RWPE2 (cell line): ENCODE data around the gene UNC79.

Source experiments
- ATAC-seq: fragments of 200-7000 bp; cut with Tn5 transposase; 3 replicates; pipeline ENCODE4 v1.9.1; 2021; ENCODE audit warnings: low read depth
- DNase-seq: peaks from one replicate; pipeline ENCODE4 v3.0.0-alpha.2; 2020; ENCODE audit warnings: low spot score
- H3K27ac ChIP-seq: fragments of 450-650 bp; 2 replicates; pipeline ENCODE4 v1.5.1; 2017; ENCODE audit warnings: mild to moderate bottlenecking; ENCODE audit not compliant: poor library complexity, severe bottlenecking
- H3K27me3 ChIP-seq: fragments of 250-450 bp; sonication (Bioruptor Pico); 2 replicates; pipeline ENCODE4 v1.5.1; 2021; ENCODE audit warnings: mild to moderate bottlenecking, moderate library complexity; ENCODE audit not compliant: insufficient read depth, poor library complexity, severe bottlenecking
- H3K36me3 ChIP-seq: fragments of 250-450 bp; sonication (Bioruptor Pico); 2 replicates; pipeline ENCODE4 v1.5.1; 2020; ENCODE audit warnings: low read depth, mild to moderate bottlenecking, moderate library complexity
- H3K4me1 ChIP-seq: fragments of 250-450 bp; sonication (Bioruptor Pico); 2 replicates; pipeline ENCODE4 v1.5.1; 2021; ENCODE audit warnings: mild to moderate bottlenecking, moderate library complexity; ENCODE audit not compliant: insufficient read depth, poor library complexity, severe bottlenecking
- H3K4me3 ChIP-seq: fragments of 250-450 bp; sonication (Bioruptor Pico); 2 replicates; pipeline ENCODE4 v1.5.1; 2021; ENCODE audit warnings: mild to moderate bottlenecking, moderate library complexity; ENCODE audit not compliant: severe bottlenecking
- H3K9me3 ChIP-seq: fragments of 250-450 bp; sonication (Bioruptor Pico); 2 replicates; pipeline ENCODE4 v1.5.1; 2021; ENCODE audit warnings: mild to moderate bottlenecking, moderate library complexity; ENCODE audit not compliant: severe bottlenecking
- TF ChIP-seq, protein P1 (sequence below): fragments of 450-650 bp; IDR thresholded peaks from one replicate; pipeline ENCODE4 v1.5.1; 2017; ENCODE audit warnings: mild to moderate bottlenecking, moderate library complexity; ENCODE audit not compliant: poor library complexity, severe bottlenecking

Gene UNC79

DNA sequence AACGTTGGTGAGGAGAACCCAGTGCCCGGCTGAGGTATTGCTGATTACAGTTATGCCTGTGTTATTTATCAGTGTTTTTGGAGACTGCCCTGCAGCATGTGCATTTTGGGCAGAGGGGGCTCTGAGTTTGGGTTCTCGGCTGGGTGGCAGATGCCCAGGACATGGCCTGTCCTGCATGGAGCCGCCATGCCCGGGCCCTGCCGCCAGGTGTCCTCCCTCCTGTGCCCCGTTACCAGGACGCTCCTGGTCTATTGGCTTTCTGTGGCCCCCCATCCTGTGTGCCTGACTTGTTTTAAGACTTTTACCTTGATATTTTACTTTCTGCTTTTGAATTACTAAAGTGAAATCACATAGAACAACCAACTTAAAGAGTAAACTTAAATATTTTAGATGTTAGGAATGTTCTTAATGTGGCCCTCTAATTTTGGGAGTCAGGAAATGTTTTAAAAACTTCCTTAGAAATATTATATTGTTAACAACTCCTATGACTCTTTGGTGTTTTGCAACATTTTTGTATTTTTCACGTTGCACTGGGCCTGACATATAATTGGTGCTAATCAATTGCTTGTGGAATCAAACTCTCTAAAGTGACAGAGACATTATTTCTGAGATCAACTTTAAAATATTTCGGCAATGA, 305.8 kb downstream of the UNC79 start:
- Histone ChIP-seq H3K27ac (no peak overlapping the region), H3K27me3 (no peaks in the 10 kb centered on the region), H3K4me1 (no peaks in the 10 kb centered on the region), H3K4me3 (no peak overlapping the region), H3K9me3 (no peaks in the 10 kb centered on the region), H3K36me3 (no peaks in the 10 kb centered on the region)
- no peak for ATAC-seq
- TF ChIP-seq, protein P1, sequence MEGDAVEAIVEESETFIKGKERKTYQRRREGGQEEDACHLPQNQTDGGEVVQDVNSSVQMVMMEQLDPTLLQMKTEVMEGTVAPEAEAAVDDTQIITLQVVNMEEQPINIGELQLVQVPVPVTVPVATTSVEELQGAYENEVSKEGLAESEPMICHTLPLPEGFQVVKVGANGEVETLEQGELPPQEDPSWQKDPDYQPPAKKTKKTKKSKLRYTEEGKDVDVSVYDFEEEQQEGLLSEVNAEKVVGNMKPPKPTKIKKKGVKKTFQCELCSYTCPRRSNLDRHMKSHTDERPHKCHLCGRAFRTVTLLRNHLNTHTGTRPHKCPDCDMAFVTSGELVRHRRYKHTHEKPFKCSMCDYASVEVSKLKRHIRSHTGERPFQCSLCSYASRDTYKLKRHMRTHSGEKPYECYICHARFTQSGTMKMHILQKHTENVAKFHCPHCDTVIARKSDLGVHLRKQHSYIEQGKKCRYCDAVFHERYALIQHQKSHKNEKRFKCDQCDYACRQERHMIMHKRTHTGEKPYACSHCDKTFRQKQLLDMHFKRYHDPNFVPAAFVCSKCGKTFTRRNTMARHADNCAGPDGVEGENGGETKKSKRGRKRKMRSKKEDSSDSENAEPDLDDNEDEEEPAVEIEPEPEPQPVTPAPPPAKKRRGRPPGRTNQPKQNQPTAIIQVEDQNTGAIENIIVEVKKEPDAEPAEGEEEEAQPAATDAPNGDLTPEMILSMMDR = no peak
- DNase-seq = no peak

DNA sequence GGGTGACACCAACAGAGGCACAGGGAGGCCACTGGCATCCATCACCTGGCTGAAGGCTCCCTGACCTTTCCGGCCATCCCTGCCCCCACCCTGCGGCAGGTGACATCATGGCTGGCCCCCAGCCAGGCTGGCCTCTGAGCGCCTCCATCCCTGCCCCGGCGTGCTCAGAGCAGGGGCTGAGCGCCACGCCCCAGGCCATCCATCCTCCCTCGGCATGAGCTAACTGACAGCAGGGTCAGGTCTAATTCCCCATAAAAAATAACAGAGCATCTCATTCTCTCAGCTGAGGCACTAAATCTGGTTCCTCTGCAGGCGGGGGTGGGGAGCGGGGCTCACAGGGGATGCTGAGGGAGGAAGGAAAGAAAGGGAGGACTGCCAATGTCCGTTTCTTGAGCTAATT, 306.9 kb downstream of the UNC79 start:
- no peaks in the 10 kb centered on the region for H3K4me1 ChIP-seq
- H3K4me3 ChIP-seq = no peak overlapping the region
- no peak overlapping the region for H3K27ac ChIP-seq
- no peaks in the 10 kb centered on the region for H3K9me3 ChIP-seq
- H3K36me3 ChIP-seq = no peaks in the 10 kb centered on the region
- H3K27me3 ChIP-seq = no peaks in the 10 kb centered on the region
- DNase-seq (no peak), ATAC-seq (no peak)
- TF ChIP-seq, protein P1 = no peak

DNA sequence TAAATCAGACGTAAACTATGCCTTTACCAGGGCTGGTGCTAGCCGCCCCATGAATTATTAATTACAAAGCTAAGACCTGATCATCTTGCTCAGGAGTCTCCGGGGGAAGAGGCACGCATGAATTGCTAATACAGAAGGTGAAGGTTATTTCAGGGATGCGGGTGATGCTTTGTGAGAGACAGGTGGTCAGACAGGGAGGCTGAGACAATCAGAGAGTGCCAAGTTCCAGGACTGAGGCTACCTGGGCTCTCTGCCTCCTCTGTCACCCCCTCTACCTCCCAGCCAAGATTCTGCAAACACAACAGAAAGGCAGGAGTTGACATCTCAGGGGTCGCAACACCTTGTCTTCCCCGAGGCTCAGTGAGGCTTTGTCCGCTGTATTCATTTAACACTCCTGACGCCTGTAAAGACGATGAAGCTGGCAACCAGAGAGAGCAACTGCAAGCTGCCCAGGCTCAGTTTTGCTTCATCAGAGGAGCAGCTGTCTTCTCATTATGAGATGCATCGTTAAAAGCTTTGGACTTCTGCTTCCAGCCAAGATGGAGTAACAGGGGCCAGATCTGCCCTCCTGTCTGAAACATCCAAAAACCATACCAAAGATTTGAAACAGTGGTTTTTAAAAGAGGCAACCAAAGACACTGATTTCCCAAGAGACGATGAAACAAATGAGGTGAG, 311.0 kb downstream of the UNC79 start:
- ATAC-seq = no peak
- H3K9me3 ChIP-seq = no peaks in the 10 kb centered on the region
- H3K27ac ChIP-seq = no peak overlapping the region
- H3K36me3 ChIP-seq = no peaks in the 10 kb centered on the region
- H3K4me1 ChIP-seq = no peaks in the 10 kb centered on the region
- TF ChIP-seq, protein P1 = no peak
- H3K4me3 ChIP-seq = no peak overlapping the region
- DNase-seq = no peak
- no peaks in the 10 kb centered on the region for H3K27me3 ChIP-seq

DNA sequence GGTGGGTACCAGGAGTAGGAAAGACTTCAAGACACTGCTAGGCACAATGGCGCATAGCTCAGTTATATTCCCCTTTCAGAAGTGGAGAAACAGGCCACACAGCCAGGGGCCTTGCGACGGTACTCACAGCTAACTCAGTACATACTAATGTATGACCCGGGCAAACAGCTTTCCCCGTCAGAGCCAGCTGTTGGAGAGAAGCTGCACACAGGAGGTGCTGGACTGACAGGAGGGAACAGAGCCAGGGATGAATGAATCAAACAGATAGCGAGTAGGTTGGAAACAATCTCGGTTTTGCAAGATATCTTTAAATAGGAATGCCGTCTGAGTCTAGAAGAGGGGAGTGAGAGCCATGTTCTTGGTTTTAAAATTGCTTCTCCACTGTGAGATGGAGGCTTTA, 312.0 kb downstream of the UNC79 start:
- TF ChIP-seq, protein P1 = no peak
- H3K36me3 ChIP-seq = no peaks in the 10 kb centered on the region

More for the DNA sequence above, 312.0 kb downstream of the UNC79 start:
- Histone ChIP-seq H3K9me3 (no peaks in the 10 kb centered on the region), H3K4me3 (no peak overlapping the region), H3K27me3 (no peaks in the 10 kb centered on the region), H3K27ac (no peak overlapping the region), H3K4me1 (no peaks in the 10 kb centered on the region)
- no peak for ATAC-seq
- peak; percentile 25 for DNase-seq
